Loucy (cell line): ENCODE measurements around the gene FMO4.

ENCODE experiments used
- H2AFZ ChIP-seq: fragments of 200-600 bp; sonication (generic); 2 replicates; pipeline ENCODE4 v1.6.0; 2016; ENCODE audit warnings: antibody characterized with exemption, mild to moderate bottlenecking, low read length, moderate library complexity
- H3F3A ChIP-seq: fragments of 200-600 bp; 2 replicates; pipeline ENCODE4 v1.6.0; 2016; ENCODE audit warnings: antibody characterized with exemption, low read depth, mild to moderate bottlenecking
- H3K27me3 ChIP-seq: fragments of 200-600 bp; sonication (generic); 2 replicates; pipeline ENCODE4 v1.6.1; 2014; ENCODE audit warnings: low read length, mild to moderate bottlenecking; ENCODE audit not compliant: insufficient read depth, poor library complexity, severe bottlenecking
- H3K36me3 ChIP-seq: fragments of 200-600 bp; sonication (generic); 2 replicates; pipeline ENCODE4 v1.6.1; 2016; ENCODE audit warnings: low read length; ENCODE audit not compliant: insufficient read depth
- H3K4me1 ChIP-seq: fragments of 200-600 bp; sonication (generic); 2 replicates; pipeline ENCODE4 v1.5.1; 2014; ENCODE audit warnings: low read length, mild to moderate bottlenecking; ENCODE audit not compliant: insufficient read depth, poor library complexity, severe bottlenecking
- H3K4me2 ChIP-seq: fragments of 200-600 bp; sonication (generic); 2 replicates; pipeline ENCODE4 v1.6.0; 2014; ENCODE audit warnings: antibody characterized with exemption, low read length, low read depth, mild to moderate bottlenecking; ENCODE audit not compliant: poor library complexity, severe bottlenecking
- H3K4me3 ChIP-seq: fragments of 200-600 bp; sonication (generic); 2 replicates; pipeline ENCODE4 v1.5.1; 2014; ENCODE audit warnings: low read length, mild to moderate bottlenecking, mixed read lengths; ENCODE audit not compliant: poor library complexity, severe bottlenecking
- H3K79me2 ChIP-seq: fragments of 200-600 bp; sonication (generic); 2 replicates; pipeline ENCODE4 v1.6.1; 2014; ENCODE audit warnings: low read length; ENCODE audit not compliant: insufficient read depth
- H3K9ac ChIP-seq: fragments of 200-600 bp; sonication (generic); 2 replicates; pipeline ENCODE4 v1.6.0; 2014; ENCODE audit warnings: mild to moderate bottlenecking, low read depth, low read length, moderate library complexity; ENCODE audit not compliant: poor library complexity, severe bottlenecking
- H3K9me2 ChIP-seq: fragments of 200-600 bp; sonication (generic); replicated peaks from 2 replicates; pipeline ENCODE4 v1.6.1; 2016; ENCODE audit warnings: low read depth, low read length, mixed read lengths
- H3K9me3 ChIP-seq: fragments of 200-600 bp; sonication (generic); 2 replicates; pipeline ENCODE4 v1.6.1; 2014; ENCODE audit warnings: mild to moderate bottlenecking, antibody characterized with exemption, low read length, low read depth; ENCODE audit not compliant: insufficient read depth
- H4K20me1 ChIP-seq: fragments of 200-600 bp; sonication (generic); 2 replicates; pipeline ENCODE4 v1.6.0; 2014; ENCODE audit warnings: antibody characterized with exemption, low read length, mild to moderate bottlenecking; ENCODE audit not compliant: insufficient read depth, poor library complexity, severe bottlenecking
- CTCF ChIP-seq: fragments of 200-600 bp; sonication (generic); conservative IDR thresholded peaks from 2 replicates; pipeline ENCODE4 v1.5.1; 2014; ENCODE audit warnings: mild to moderate bottlenecking, antibody characterized with exemption, low read length
- EZH2phosphoT487 ChIP-seq: fragments of 200-600 bp; IDR thresholded peaks from 2 replicates; pipeline ENCODE4 v1.6.1; 2018; ENCODE audit warnings: antibody characterized with exemption, mild to moderate bottlenecking, moderate library complexity, borderline replicate concordance

The FMO4 gene

DNA sequence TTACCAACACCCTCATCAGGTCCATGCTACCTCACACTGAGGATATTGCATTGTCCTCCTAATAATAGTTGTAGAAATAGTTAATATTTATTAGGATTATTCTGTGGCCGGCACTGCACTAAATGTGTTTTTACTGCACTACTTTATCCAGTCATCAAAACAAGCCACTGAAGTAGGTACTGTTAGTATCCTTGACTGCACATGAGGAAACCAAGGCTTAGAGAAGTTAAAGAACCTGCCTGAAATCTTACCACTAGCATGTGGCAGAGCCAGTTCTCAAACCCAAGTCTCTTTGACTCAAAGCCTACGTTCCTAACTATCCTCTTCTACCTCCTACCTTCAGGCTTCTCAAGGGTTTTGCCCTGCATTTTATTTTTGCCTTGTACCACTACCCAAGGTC lies 34.7 kb upstream of the FMO4 start:
- H3K9me3 ChIP-seq = no peaks in the 10 kb centered on the region
- H4K20me1 ChIP-seq = no peaks in the 10 kb centered on the region
- H3K36me3 ChIP-seq = no peaks in the 10 kb centered on the region
- no peaks in the 10 kb centered on the region for H3K79me2 ChIP-seq
- no peak for TF ChIP-seq CTCF
- TF ChIP-seq EZH2phosphoT487 = no peak
- no peaks in the 10 kb centered on the region for H3F3A ChIP-seq
- no peaks in the 10 kb centered on the region for H3K27me3 ChIP-seq
- H3K4me2 ChIP-seq = no peak overlapping the region
- no peak overlapping the region for H2AFZ ChIP-seq
- no peaks in the 10 kb centered on the region for H3K9me2 ChIP-seq
- no peak overlapping the region for H3K9ac ChIP-seq
- H3K4me1 ChIP-seq = no peaks in the 10 kb centered on the region
- H3K4me3 ChIP-seq = no peak overlapping the region

GRCh38 chr1:171279678-171280077 lies 34.3 kb upstream of the FMO4 start:
- Histone ChIP-seq H3K9me3 (no peaks in the 10 kb centered on the region), H3K4me2 (no peak overlapping the region), H3K9me2 (no peaks in the 10 kb centered on the region), H3K27me3 (no peaks in the 10 kb centered on the region), H3K36me3 (no peaks in the 10 kb centered on the region), H3K79me2 (no peaks in the 10 kb centered on the region), H2AFZ (no peak overlapping the region), H3K4me3 (no peak overlapping the region), H4K20me1 (no peaks in the 10 kb centered on the region), H3F3A (no peaks in the 10 kb centered on the region), H3K4me1 (no peaks in the 10 kb centered on the region), H3K9ac (no peak overlapping the region)
- TF ChIP-seq EZH2phosphoT487 (no peak), CTCF (no peak)

GRCh38 chr1:171280599-171280998 lies 33.4 kb upstream of the FMO4 start:
- Histone ChIP-seq H4K20me1 (no peaks in the 10 kb centered on the region), H3K27me3 (no peaks in the 10 kb centered on the region), H3K9ac (no peak overlapping the region), H3K4me1 (no peaks in the 10 kb centered on the region), H3K36me3 (no peaks in the 10 kb centered on the region), H3K4me3 (no peak overlapping the region), H3F3A (no peaks in the 10 kb centered on the region), H2AFZ (no peak overlapping the region), H3K9me3 (no peaks in the 10 kb centered on the region), H3K79me2 (no peaks in the 10 kb centered on the region), H3K9me2 (no peaks in the 10 kb centered on the region), H3K4me2 (no peak overlapping the region)
- TF ChIP-seq EZH2phosphoT487 = no peak
- no peak for TF ChIP-seq CTCF
